H9 (cell line): Measurements from ENCODE around the gene HDAC3. TPM values are rescaled to one million over a fixed set of nuclear protein-coding genes. Genes with fewer than 3 reads are reported as not detected.
A peak's percentile ranks its signal among the peaks of the same experiment; 100 is the strongest.

Experiments
- DNase-seq: peaks from one replicate; pipeline ENCODE4 v3.0.0-alpha.2; 2017
- H2AFZ ChIP-seq: one replicate; pipeline ENCODE4 v1.6.1; 2013; ENCODE audit warnings: mild to moderate bottlenecking, low read length, control low read depth, moderate library complexity
- H2AK5ac ChIP-seq: 2 replicates; pipeline ENCODE4 v1.6.1; 2013; ENCODE audit warnings: low read length, control low read depth, mixed read lengths; ENCODE audit not compliant: insufficient read length
- H2BK120ac ChIP-seq: one replicate; pipeline ENCODE4 v1.6.1; 2013; ENCODE audit warnings: low read depth, mild to moderate bottlenecking, low read length, control low read depth, inconsistent platforms; ENCODE audit not compliant: poor library complexity, severe bottlenecking
- H2BK12ac ChIP-seq: 2 replicates; pipeline ENCODE4 v1.6.1; 2013; ENCODE audit warnings: low read length, control low read depth, mixed read lengths, low read depth; ENCODE audit not compliant: insufficient read length
- H2BK15ac ChIP-seq: 2 replicates; pipeline ENCODE4 v1.6.1; 2013; ENCODE audit warnings: low read depth, low read length, control low read depth
- H2BK20ac ChIP-seq: one replicate; pipeline ENCODE4 v1.6.1; 2013; ENCODE audit warnings: low read depth, mild to moderate bottlenecking, low read length, control low read depth, inconsistent platforms; ENCODE audit not compliant: poor library complexity, severe bottlenecking
- H2BK5ac ChIP-seq: 2 replicates; pipeline ENCODE4 v1.6.1; 2013; ENCODE audit warnings: low read length, control low read depth, mixed read lengths; ENCODE audit not compliant: insufficient read length
- H3K14ac ChIP-seq: 2 replicates; pipeline ENCODE4 v1.6.1; 2013; ENCODE audit warnings: low read length, control low read depth; ENCODE audit not compliant: insufficient read depth
- H3K18ac ChIP-seq: 2 replicates; pipeline ENCODE4 v1.6.1; 2013; ENCODE audit warnings: low read depth, mild to moderate bottlenecking, mixed read lengths, low read length, control low read depth; ENCODE audit not compliant: insufficient read length
- H3K23ac ChIP-seq: 2 replicates; pipeline ENCODE4 v1.6.1; 2013; ENCODE audit warnings: low read length, control low read depth, mixed read lengths, low read depth; ENCODE audit not compliant: insufficient read length
- H3K23me2 ChIP-seq: 2 replicates; pipeline ENCODE4 v1.6.1; 2013; ENCODE audit warnings: low read depth, mild to moderate bottlenecking, mixed read lengths, low read length, control low read depth; ENCODE audit not compliant: insufficient read length, poor library complexity, severe bottlenecking
- H3K27ac ChIP-seq: 2 replicates; pipeline ENCODE4 v1.5.1; 2013; ENCODE audit warnings: low read length, control low read depth, mixed read lengths, low read depth; ENCODE audit not compliant: insufficient read length
- H3K27me3 ChIP-seq: 2 replicates; pipeline ENCODE4 v1.6.1; 2013; ENCODE audit warnings: low read length, control low read depth, inconsistent platforms; ENCODE audit not compliant: insufficient read depth
- H3K4ac ChIP-seq: 2 replicates; pipeline ENCODE4 v1.6.1; 2013; ENCODE audit warnings: low read depth, mild to moderate bottlenecking, control low read depth, inconsistent platforms, low read length, moderate library complexity
- H3K4me1 ChIP-seq: 2 replicates; pipeline ENCODE4 v1.6.1; 2013; ENCODE audit warnings: low read length, control low read depth, inconsistent platforms; ENCODE audit not compliant: insufficient read depth
- H3K4me2 ChIP-seq: 2 replicates; pipeline ENCODE4 v1.6.1; 2013; ENCODE audit warnings: low read length, control low read depth, mixed read lengths; ENCODE audit not compliant: insufficient read length, insufficient read depth
- H3K56ac ChIP-seq: 2 replicates; pipeline ENCODE4 v1.6.1; 2013; ENCODE audit warnings: low read depth, mild to moderate bottlenecking, mixed read lengths, low read length, control low read depth; ENCODE audit not compliant: insufficient read length
- H3K79me1 ChIP-seq: 2 replicates; pipeline ENCODE4 v1.6.1; 2013; ENCODE audit warnings: low read depth, mild to moderate bottlenecking, moderate library complexity, low read length, control low read depth, inconsistent platforms; ENCODE audit not compliant: insufficient read depth, poor library complexity, severe bottlenecking
- H3K79me2 ChIP-seq: 2 replicates; pipeline ENCODE4 v1.6.1; 2013; ENCODE audit warnings: low read length, control low read depth, inconsistent platforms; ENCODE audit not compliant: insufficient read depth
- H3K9ac ChIP-seq: 2 replicates; pipeline ENCODE4 v1.6.1; 2013; ENCODE audit warnings: low read length, control low read depth, mixed read lengths; ENCODE audit not compliant: insufficient read length; ENCODE audit errors: extremely low read depth
- H3K9me3 ChIP-seq: one replicate; pipeline ENCODE4 v1.6.1; 2013; ENCODE audit warnings: low read depth, low read length, inconsistent platforms; ENCODE audit not compliant: control insufficient read depth
- H3T11ph ChIP-seq: one replicate; pipeline ENCODE4 v1.6.1; 2013; ENCODE audit warnings: mild to moderate bottlenecking, low read length, control low read depth, inconsistent platforms
- H4K20me1 ChIP-seq: one replicate; pipeline ENCODE4 v1.6.1; 2013; ENCODE audit not compliant: control insufficient read depth, insufficient read length, insufficient read depth
- H4K5ac ChIP-seq: 2 replicates; pipeline ENCODE4 v1.6.1; 2013; ENCODE audit warnings: low read depth, mild to moderate bottlenecking, mixed read lengths, low read length, control low read depth; ENCODE audit not compliant: insufficient read length
- H4K8ac ChIP-seq: replicated peaks from 2 replicates; pipeline ENCODE4 v1.6.1; 2013; ENCODE audit warnings: low read length, control low read depth, mixed read lengths, low read depth; ENCODE audit not compliant: insufficient read length
- H4K91ac ChIP-seq: 2 replicates; pipeline ENCODE4 v1.6.1; 2013; ENCODE audit warnings: low read depth, mild to moderate bottlenecking, moderate library complexity, mixed read lengths, low read length, control low read depth; ENCODE audit not compliant: insufficient read length
- H3K27ac Mint-ChIP-seq, 3 experiments: 2 replicates in 2 of 3; 3 replicates in 1 of 3; pipeline ENCODE4 v1.8.0; 2020 to 2021; ENCODE audit warnings: mixed read lengths in 3 of 3, mild to moderate bottlenecking in 1 of 3, moderate library complexity in 1 of 3
- H3K27me3 Mint-ChIP-seq: 2 replicates; pipeline ENCODE4 v1.8.0; 2021; ENCODE audit warnings: low read depth, mild to moderate bottlenecking, moderate library complexity, mixed read lengths
- H3K36me3 Mint-ChIP-seq, 3 experiments: 2 replicates in 2 of 3; 3 replicates in 1 of 3; pipeline ENCODE4 v1.8.0; 2020 to 2021; ENCODE audit warnings: low read depth in 3 of 3, mixed read lengths in 3 of 3; ENCODE audit not compliant: insufficient read depth in 1 of 3
- H3K4me1 Mint-ChIP-seq, 2 experiments: 2 replicates each; pipeline ENCODE4 v1.8.0; 2020; ENCODE audit warnings: mixed read lengths in 2 of 2
- H3K4me3 Mint-ChIP-seq, 2 experiments: 2 replicates in 1 of 2; 3 replicates in 1 of 2; pipeline ENCODE4 v1.8.0; 2020 to 2021; ENCODE audit warnings: mild to moderate bottlenecking in 2 of 2, mixed read lengths in 2 of 2, moderate library complexity in 1 of 2
- H3K9me3 Mint-ChIP-seq, 2 experiments: 2 replicates in 1 of 2; 3 replicates in 1 of 2; pipeline ENCODE4 v1.8.0; 2020; ENCODE audit warnings: mild to moderate bottlenecking in 2 of 2, mixed read lengths in 2 of 2, moderate library complexity in 1 of 2
- WGBS: extraction: QIAGEN DNeasy Blood & Tissue Kit; methylation state at CpG from one replicate; pipeline ENCODE4 v1.1.7; 2013; ENCODE audit warnings: missing lambda C conversion rate, low lambda C conversion rate, mixed read lengths; ENCODE audit not compliant: insufficient read length; ENCODE audit errors: extremely low coverage; 5-methylcytosine and 5-hydroxymethylcytosine counted together
- total RNA-seq: library from RNA; stranded (reverse); gene quantifications from 2 replicates; pipeline ENCODE4 v1.2.1, GENCODE V29; 2021
- TF ChIP-seq, protein P1 (sequence below): fragments of 200-600 bp; sonication (generic); conservative IDR thresholded peaks from 3 replicates; pipeline ENCODE4 v1.8.0; 2021; ENCODE audit warnings: antibody characterized with exemption, mild to moderate bottlenecking

HDAC3 gene
- total RNA-seq, 1 experiment from 2014 or later = 98.3 TPM

DNA sequence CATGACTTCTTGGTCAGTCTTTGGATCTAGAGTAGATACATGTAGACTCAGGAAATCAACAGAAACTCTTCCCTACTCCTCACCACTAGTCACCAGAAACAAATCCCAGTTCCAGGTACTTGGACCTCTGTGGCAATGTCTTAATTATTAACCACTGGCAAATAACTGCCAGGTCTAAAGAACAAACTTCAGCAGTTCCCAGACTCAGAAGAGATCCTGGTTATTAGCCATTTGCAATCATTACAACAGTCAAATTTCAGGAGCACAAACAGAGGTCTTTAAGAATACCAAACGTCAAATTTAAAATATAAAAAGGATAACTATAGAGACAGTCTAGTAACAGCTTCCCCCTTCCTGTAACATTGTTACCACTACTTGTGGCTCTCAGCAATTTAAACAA, 28.1 kb downstream of the HDAC3 start:
- Histone ChIP-seq H3K9me3 (no peaks in the 10 kb centered on the region), H2BK15ac (no peak overlapping the region), H3K23ac (no peak overlapping the region), H4K5ac (no peak overlapping the region), H2BK5ac (no peak overlapping the region), H3K14ac (no peak overlapping the region), H3K27me3 (no peaks in the 10 kb centered on the region), H3K18ac (no peak overlapping the region), H2BK120ac (no peak overlapping the region), H2BK20ac (no peak overlapping the region), H3K4ac (no peak overlapping the region), H2AK5ac (no peak overlapping the region), H2AFZ (no peak overlapping the region), H3K27ac (no peak overlapping the region), H3K79me2 (peaks cover 15% of the 10 kb centered on the region; the same call in 1 of the 2 replicates), H4K20me1 (no peaks in the 10 kb centered on the region), H3K79me1 (no peaks in the 10 kb centered on the region), H3K9ac (no peak overlapping the region), H3K56ac (no peak overlapping the region), H3T11ph (no peak overlapping the region), H4K8ac (no peak overlapping the region), H3K4me1 (peaks cover 2% of the 10 kb centered on the region; the same call in 1 of the 2 replicates), H3K4me2 (no peak overlapping the region), H2BK12ac (no peak overlapping the region), H4K91ac (no peak overlapping the region), H3K23me2 (no peaks in the 10 kb centered on the region)
- DNase-seq = no peak
- Mint-ChIP-seq H3K4me3 (no peak overlapping the region), H3K9me3 (no peaks in the 10 kb centered on the region), H3K36me3 (peaks cover 0 to 12% (median 10%) of the 10 kb centered on the region in 3 experiments; a peak in 3 of 7 replicates), H3K4me1 (peaks cover 17 to 26% of the 10 kb centered on the region in 2 experiments), H3K27me3 (no peaks in the 10 kb centered on the region), H3K27ac (peak overlapping the region; percentile 4 to 66 (median 45); a peak in 2 of 7 replicates)
- no CpG with 5 or more reads among the region's 1 CpG for WGBS
- TF ChIP-seq, protein P1, sequence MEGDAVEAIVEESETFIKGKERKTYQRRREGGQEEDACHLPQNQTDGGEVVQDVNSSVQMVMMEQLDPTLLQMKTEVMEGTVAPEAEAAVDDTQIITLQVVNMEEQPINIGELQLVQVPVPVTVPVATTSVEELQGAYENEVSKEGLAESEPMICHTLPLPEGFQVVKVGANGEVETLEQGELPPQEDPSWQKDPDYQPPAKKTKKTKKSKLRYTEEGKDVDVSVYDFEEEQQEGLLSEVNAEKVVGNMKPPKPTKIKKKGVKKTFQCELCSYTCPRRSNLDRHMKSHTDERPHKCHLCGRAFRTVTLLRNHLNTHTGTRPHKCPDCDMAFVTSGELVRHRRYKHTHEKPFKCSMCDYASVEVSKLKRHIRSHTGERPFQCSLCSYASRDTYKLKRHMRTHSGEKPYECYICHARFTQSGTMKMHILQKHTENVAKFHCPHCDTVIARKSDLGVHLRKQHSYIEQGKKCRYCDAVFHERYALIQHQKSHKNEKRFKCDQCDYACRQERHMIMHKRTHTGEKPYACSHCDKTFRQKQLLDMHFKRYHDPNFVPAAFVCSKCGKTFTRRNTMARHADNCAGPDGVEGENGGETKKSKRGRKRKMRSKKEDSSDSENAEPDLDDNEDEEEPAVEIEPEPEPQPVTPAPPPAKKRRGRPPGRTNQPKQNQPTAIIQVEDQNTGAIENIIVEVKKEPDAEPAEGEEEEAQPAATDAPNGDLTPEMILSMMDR = no peak
